ENCODE data around the gene PXN. TPM values are rescaled to one million over a fixed set of nuclear protein-coding genes. Genes with fewer than 3 reads are reported as not detected.

The PXN gene
- total RNA-seq, 1 donor from 2014 or later: 98.8 TPM

DNA sequence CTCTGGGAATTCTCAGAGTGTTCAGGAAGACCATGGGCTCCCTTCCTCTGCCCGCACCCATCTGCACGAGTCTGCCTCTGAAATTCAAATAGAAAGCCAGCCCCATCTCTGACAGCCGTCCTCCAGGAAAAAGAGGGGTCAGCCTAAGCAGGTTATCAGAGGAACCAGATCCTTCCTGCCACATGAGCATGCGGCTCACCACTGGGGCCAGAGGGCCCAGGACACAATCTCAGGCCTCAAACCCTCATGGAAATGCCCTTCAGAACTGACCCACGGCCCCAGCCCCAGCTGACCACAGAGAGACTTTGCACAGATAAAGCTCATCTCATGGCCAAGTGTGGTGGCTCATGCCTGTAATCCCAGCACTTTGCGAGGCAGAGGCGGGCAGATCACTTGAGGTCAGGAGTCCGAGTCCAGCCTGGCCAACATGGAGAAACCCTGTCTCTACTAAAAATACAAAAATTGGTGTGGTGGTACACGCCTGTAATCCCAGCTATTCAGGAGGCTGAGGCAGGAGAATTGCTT lies 23.2 kb downstream of the PXN start:
- peak; percentile 79 for DNase-seq (ENCODE audit: low read depth)

DNA sequence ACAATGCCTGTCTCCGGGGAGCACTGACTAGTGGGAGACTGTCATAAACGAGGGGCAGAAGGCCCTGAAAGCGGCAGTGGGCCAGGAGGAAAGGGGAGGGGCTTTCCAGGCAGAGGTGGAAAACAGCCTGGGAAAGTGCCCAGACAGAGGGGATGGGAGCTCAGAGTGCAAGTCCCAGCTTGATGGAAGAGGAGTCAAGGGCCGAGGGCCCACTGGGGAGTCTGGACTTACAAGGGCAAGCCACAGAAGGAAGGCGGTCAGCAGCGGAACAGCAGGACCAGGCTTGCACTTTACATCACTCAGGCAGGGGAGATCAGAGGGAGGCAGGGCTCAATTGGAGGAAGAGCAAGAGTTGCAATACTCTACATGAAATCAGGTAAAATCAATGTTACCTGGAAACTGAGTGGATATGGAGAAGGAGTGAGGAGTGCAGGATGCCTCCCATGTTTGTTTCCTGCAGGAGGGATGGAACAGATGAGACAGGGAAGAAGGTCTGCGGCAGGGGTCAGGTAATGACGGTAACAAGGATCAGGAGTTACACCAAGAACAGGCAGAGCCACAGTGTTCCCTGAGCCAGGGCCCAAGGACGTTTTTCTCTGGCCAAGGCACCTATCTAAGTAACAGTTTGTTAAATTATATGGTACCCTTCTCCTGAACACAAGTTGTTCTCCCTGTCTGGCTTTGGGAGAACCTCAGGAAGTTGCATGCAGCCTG lies 23.8 kb downstream of the PXN start:
- no peak for DNase-seq (ENCODE audit: low read depth)

GRCh38 chr12:120240495-120240833 lies 25.1 kb downstream of the PXN start:
- DNase-seq (ENCODE audit: low read depth): no peak

DNA sequence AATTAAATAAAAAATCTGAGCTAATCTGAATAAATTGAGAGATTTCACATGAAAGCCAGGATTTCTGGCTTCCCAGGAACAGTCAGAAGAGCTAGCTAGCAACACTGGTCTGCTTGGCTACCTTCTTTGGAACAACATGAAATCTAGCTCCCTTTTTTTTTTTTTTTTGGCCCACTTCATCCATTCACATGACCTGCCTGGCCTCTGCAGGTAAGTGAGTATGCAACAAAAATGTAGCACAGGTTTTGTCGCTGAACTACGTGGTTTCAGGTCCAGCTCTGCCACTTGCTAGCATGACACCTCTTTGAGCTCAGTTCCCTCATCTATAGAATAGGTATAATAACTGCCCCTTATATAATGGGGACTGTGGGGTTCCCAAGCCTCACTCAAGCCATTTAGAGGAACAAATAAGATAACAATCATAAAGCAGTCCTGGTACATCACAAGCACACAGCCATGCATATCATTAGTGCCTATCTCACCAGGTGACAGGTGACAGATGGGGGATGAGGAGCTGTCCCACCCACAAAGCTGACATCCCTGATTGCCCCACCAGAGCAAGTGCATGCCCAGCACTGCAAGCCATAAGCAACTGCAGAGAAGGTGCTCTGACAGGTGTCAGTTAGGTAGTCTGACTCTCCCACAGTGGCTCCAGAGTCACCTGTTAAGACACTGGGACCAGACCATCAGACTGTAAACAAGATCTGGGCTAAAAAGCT lies 25.6 kb downstream of the PXN start:
- no peak for DNase-seq (ENCODE audit: low read depth)

GRCh38 chr12:120238839-120239445 lies 26.6 kb downstream of the PXN start:
- DNase-seq (ENCODE audit: low read depth): peak; percentile 67

GRCh38 chr12:120238217-120238616 lies 27.3 kb downstream of the PXN start:
- DNase-seq (ENCODE audit: low read depth): peak; percentile 66

- peak; percentile 97 for DNase-seq (ENCODE audit: low read depth)
Measured at GRCh38 chr12:120237360-120238171, 28.0 kb downstream of the PXN start.

GRCh38 chr12:120236809-120237208 lies 28.7 kb downstream of the PXN start:
- peak; percentile 67 for DNase-seq (ENCODE audit: low read depth)

DNA sequence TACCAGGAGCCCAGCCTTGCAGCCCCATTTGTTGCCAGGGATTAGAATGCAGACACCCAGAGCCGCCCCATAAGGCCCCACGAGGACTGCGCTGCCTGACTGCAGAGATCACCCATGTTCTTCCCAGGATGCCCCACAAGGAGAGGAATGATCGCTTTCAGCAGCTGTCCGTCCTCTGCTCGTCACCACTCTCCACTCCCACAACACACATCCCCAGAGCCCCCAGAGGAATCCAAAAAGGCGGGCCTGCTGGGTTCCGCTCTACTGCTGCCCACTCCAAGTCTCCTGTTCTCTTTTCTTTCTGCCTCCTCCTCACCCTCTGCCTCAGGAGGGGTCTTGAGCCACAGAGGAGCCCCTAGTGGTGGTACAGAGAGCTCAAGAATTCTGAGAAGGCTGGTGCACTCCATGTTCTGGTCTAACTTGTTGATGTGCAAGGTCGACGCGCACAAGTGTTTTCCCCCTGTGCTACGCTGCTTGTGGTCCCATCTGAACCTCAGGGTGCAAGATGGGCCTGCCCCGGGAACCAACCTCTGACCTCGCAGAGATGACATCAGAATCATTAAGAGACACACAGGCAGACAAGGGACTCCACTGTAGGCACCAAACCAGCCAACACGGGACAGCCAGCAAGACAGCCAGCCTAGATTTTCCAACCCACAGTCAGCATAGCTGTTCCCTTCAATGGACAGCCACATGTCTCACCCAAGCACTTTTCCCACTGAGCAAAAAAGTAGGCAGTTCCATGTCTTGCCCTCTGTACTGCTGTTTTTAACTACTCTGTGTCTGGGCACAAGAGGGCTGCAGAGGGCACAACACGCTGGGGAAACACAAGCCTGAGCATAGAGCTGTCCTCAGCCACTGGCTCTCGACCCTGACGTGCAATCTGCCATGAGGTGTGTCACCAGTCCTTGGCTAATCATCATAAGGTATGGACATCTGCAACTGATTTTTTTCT lies 29.9 kb downstream of the PXN start:
- peak; percentile 92 for DNase-seq (ENCODE audit: low read depth)

DNA sequence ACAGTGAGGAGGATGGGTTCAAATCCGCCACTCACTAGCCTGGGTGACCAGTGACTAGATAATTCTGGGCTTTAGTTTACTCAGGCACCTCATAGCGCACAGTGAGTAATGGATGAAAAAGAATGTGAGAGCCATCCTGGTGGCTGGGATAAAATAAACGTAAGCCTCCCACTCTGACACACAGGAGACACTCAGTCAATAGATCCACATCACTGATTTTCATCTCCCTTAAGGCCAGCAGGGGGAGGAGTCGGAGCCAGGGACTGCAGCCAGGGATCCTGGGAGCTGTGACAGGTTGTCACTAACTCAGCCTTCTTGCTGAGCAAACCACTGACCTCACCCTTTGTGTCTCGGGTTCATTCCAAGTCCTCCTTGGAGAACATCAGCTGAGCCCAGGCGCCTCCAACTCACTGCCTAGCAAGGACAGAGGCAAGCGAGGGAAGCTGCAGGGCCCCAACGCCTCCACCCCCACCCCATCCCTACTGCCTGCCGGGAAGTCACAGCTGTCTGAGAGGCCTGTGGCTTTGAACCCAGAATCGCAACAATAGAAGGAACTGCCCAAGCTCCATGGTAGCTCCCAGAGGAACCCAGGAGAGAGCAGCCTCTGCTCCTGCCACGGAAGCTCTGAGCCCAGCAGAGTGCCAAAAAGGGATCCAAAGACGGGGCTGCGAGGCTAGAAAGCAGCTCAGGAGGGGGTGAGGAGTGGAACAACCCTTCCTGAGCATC lies 30.7 kb downstream of the PXN start:
- DNase-seq (ENCODE audit: low read depth): peak; percentile 99

GRCh38 chr12:120231316-120232011 lies 34.1 kb downstream of the PXN start:
- peak; percentile 80 for DNase-seq (ENCODE audit: low read depth)

DNA sequence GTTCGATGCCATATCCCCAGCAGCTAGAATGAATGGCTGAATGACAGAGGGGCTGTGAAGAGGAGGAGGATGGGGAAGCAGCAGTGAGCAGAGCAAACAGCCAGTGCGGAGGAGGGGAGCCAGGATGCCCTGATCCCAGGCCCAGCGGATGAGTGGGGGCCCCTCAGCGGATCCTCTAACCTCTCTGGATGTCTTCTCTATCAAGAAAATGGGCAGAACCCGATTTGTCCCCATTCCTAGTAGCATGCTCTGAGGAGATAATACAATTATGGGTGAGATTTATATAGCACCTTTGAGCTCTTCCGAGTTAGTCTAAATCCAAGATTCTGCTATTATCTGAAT lies 34.6 kb downstream of the PXN start:
- DNase-seq (ENCODE audit: low read depth): no peak

DNA sequence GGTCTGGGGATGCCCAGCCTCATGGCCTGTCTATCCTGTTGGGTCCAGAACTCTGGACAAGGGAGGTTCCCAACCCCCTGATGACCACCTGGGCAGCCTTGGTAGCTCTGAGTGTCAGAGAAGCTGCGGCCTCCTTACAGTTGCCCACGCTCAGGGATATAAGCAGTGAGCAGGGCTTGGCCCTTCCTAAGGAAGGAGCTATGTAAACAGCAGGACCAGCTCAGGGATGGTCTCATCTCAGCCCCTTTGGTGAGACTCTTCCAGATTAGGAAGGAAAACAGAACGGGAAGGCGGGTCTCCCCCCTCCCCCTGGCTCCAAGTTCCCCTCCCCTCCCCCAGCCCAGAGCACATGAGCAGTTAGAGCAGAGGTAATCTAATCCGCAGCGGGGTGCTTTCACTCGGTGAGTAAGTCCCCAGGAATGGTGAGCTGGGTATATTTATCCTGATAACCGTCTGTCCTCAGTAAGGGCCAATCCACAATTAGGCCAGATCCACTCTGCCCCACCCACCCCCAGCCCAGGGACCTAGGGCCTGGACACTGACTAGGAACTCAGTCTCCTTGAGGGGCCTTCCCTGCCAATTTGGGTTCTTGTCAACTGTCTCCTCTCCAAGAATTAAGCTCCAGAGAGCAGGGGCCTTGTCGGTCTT lies 35.1 kb downstream of the PXN start:
- peak; percentile 99 for DNase-seq (ENCODE audit: low read depth)

DNA sequence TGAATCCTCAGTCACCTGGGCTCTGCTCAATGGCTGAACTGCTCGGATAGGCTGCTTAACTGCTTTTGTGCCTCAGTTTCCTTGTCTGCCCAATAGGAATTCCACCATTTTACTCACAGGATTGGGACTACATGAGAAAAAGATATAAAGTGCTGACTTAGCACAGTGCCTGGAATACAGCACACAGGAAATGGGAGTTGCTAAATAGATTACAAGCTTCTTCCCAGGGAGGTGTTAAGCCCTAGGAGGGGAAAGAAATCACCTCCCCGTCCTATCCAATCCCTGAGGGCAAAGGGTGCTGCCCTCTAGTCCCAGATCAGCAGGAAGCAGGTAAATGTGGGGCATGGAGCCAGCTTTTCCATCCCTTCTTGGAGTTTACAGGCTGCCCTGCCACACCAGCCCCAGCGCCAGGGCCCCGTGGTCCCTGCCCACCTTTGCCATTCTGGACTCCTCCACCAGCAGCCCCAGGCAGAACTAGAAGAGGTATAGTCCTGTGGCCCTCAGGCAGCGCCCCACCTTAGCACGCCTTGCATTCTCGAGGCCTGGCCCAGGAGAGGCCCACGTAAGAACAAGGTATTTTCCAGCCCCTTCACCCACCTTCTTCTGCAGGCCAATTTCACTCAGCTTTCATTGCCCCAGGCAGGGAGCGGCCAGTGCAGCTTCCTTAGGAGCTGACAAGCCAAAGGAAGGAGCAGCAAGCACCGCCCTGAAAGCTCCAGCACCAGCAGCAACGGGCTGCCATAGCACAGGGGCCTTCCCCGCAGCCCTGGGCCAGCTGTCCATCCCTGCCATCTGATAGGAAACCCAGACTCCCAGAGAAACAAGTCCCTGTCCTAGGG lies 35.8 kb downstream of the PXN start:
- peak; percentile 79 for DNase-seq (ENCODE audit: low read depth)

GRCh38 chr12:120229071-120229486 lies 36.5 kb downstream of the PXN start:
- DNase-seq (ENCODE audit: low read depth): peak; percentile 49

DNA sequence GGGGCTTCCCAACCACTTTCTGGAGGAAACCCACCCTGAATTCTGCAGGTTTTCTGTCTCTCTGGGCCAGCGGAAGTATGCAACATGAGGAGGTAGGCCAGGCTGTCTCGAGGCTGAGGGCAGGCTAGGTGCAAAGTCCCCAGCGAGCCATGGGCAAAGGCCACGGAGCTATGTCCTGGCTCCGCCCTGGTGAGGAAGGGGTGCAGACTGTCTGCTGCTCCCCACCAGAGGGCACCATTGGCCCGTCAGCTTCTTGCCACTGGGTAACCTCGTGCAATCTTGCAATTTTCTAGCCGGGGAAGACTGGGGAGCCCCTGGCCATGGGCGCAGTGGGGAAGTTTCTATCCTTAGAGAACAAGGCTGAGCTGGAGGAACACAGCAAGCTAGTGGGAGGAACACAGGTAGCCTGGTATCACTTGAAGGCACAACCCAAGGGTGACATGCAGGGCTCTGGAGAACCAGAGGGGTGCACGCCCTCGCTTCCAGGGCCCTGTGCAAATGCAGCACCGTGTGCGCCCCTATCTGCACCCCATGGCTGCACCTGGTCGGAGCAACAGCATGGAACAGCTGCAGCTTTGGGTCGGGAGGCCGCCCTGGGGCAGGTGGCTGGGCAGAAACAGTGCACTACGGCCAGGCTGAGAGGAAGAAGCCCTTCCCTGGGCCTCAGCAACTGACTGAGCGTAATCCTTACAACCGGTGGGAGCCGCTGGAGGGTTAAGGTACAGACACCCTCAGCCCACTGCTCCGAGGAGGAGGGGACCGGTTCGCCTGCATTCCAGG lies 37.0 kb downstream of the PXN start:
- peak; percentile 89 for DNase-seq (ENCODE audit: low read depth)

DNA sequence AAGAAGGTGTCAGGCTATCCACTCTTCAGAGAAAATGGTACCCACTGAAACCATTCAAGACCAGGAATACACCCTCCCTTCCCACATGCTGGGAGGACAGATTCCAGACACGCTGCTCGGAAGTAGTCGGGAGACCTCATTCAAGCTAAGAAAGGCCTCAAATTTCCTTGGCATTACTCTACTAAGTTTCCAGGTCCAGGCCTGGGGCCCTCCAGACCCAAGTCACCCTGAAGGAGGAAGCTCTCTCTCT lies 37.6 kb downstream of the PXN start:
- DNase-seq (ENCODE audit: low read depth): no peak
